ENCODE results near the gene ARHGAP26. TPM values are rescaled to one million over a fixed set of nuclear protein-coding genes. Genes with fewer than 3 reads are reported as not detected.

Gene ARHGAP26
- total and polyA plus RNA-seq, 7 donors = 2.5 to 28.7 (median 12.0) TPM

GRCh38 chr5:143274952-143275351 lies 504.8 kb downstream of the ARHGAP26 start:
- intact Hi-C loops (cut with DNase I) = no loop called here
- 69 to 89% (median 72%) methylated on average over 1 of the region's 1 CpG for WGBS, 3 donors
- Histone ChIP-seq H3K4me3 (no peak overlapping the region), H3K9me3 (no peaks in the 10 kb centered on the region), H3K36me3 (ENCODE audit: insufficient read depth in 1 of 2, low read depth in 1 of 2) (peaks cover 3 to 11% of the 10 kb centered on the region in 2 donors), H3K27ac (no peak overlapping the region), H3K4me1 (no peaks in the 10 kb centered on the region), H3K27me3 (ENCODE audit: insufficient read depth in 3 of 3, low read length in 2 of 3) (no peaks in the 10 kb centered on the region)
- ATAC-seq = no peak
- TF ChIP-seq CTCF (IDR thresholded peaks at IDR 0.05) = no peak
- no peak for DNase-seq

- no peaks in the 10 kb centered on the region for H3K9me3 ChIP-seq
These were observed 505.6 kb downstream of the ARHGAP26 start for GRCh38 chr5:143275512-143276363.

GRCh38 chr5:143277536-143277935 lies 507.4 kb downstream of the ARHGAP26 start:
- WGBS, 3 donors = 55 to 89% (median 58%) methylated on average over 2 of the region's 2 CpGs
- ATAC-seq (no peak), DNase-seq (no peak)
- no peak for TF ChIP-seq CTCF (IDR thresholded peaks at IDR 0.05)
- H3K4me1 ChIP-seq = no peaks in the 10 kb centered on the region
- no peaks in the 10 kb centered on the region for H3K9me3 ChIP-seq
- intact Hi-C loops (cut with DNase I) = no loop called here
- H3K27me3 ChIP-seq (ENCODE audit: insufficient read depth in 3 of 3, low read length in 2 of 3) = no peaks in the 10 kb centered on the region
- peaks cover 3 to 34% of the 10 kb centered on the region in 2 donors for H3K36me3 ChIP-seq (ENCODE audit: insufficient read depth in 1 of 2, low read depth in 1 of 2)
- no peak overlapping the region for H3K4me3 ChIP-seq
- H3K27ac ChIP-seq = no peak overlapping the region

More at GRCh38 chr5:143275512-143276363, 505.6 kb downstream of the ARHGAP26 start:
- Histone ChIP-seq H3K4me1 (no peaks in the 10 kb centered on the region), H3K4me3 (no peak overlapping the region), H3K27me3 (ENCODE audit: insufficient read depth in 3 of 3, low read length in 2 of 3) (no peaks in the 10 kb centered on the region), H3K36me3 (ENCODE audit: insufficient read depth in 1 of 2, low read depth in 1 of 2) (peaks cover 3 to 19% of the 10 kb centered on the region in 2 donors), H3K27ac (no peak overlapping the region)
- WGBS, 3 donors = 75 to 83% (median 76%) methylated on average over 6 of the region's 6 CpGs
- DNase-seq = no peak
- intact Hi-C loops (cut with DNase I) = no loop called here
- TF ChIP-seq CTCF (IDR thresholded peaks at IDR 0.05) = no peak
- ATAC-seq = no peak

Other genes with a start within 250 kb of the ARHGAP26 start
- 1 to 10 TPM in 3 of 4 donors, under 1 TPM in 1; 0.74 to 7.1 (median 1.8) TPM for gene FGF1, start 84.3 kb upstream of the ARHGAP26 start, total RNA-seq
- gene FGF1, start 84.3 kb upstream of the ARHGAP26 start, polyA plus RNA-seq = under 1 TPM; 0.34 to 1.00 (median 0.69) TPM